Gastroesophageal sphincter (tissue), 3 donors: ENCODE results near the gene KCNN3.

Source experiments
- EP300 ChIP-seq: sonication (generic); formaldehyde crosslinking; IDR thresholded peaks from one replicate; pipeline ENCODE4 v1.6.1; 2017; ENCODE audit warnings: antibody characterized with exemption, mild to moderate bottlenecking
- POLR2A ChIP-seq, 2 donors: fragments of 450-650 bp; IDR thresholded peaks; one replicate each; pipeline ENCODE4 v1.6.1; 2017; ENCODE audit warnings: antibody characterized with exemption in 2 of 2, mild to moderate bottlenecking in 2 of 2, moderate library complexity in 1 of 2
- POLR2AphosphoS5 ChIP-seq: sonication (generic); formaldehyde crosslinking; IDR thresholded peaks from one replicate; pipeline ENCODE4 v1.6.1; 2017; ENCODE audit warnings: antibody characterized with exemption
- TF ChIP-seq, protein P1 (sequence below), 4 experiments: fragments of 200-600 bp in 2 of 4; fragments of 450-650 bp in 2 of 4; sonication (generic) in 1 of 4; IDR thresholded peaks; one replicate each; pipeline ENCODE4 v1.5.1; 2017 to 2019; ENCODE audit warnings: antibody characterized with exemption in 4 of 4, mild to moderate bottlenecking in 2 of 4, moderate library complexity in 2 of 4

DNA sequence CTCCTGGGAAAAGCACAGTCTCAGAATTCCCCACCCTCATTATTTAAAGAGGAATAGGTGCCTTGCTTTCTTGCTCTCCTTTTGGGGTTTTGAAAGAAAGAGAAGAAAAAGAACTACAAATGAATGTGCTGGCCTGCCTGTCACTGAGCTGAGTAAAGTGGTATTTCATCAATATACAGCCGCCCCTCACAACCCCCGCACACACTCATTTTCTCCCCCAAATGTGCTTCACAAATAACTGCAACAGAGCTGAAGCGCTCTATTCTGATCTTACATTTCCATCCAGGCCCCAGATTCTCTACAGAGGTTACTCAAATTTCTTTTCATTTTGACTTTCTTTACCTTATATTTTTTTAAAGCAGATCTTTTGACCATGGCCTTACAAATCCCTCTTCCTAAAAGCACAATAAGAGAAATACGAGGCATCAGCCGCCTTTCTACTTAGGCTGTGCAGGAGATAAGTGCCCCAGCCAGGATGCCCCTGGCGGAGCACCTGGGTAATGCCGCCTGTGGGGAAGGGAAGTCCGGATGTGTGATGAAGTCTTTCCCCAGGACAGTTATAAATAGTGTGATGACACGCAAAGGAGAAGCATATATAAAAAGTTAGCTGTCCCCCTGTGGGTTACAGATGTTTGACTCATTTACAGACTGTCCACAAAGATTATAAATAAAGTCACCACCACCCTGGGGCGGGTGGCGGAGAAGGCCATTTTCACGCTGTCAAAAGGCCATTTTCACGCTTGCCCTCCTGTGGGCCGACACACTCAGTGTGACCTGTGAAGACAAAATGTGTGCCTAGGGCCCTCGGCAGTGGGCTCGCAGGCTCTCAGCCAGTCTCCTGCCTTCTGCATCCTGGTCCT lies 6.5 kb downstream of the KCNN3 start:
- TF ChIP-seq, protein P1, sequence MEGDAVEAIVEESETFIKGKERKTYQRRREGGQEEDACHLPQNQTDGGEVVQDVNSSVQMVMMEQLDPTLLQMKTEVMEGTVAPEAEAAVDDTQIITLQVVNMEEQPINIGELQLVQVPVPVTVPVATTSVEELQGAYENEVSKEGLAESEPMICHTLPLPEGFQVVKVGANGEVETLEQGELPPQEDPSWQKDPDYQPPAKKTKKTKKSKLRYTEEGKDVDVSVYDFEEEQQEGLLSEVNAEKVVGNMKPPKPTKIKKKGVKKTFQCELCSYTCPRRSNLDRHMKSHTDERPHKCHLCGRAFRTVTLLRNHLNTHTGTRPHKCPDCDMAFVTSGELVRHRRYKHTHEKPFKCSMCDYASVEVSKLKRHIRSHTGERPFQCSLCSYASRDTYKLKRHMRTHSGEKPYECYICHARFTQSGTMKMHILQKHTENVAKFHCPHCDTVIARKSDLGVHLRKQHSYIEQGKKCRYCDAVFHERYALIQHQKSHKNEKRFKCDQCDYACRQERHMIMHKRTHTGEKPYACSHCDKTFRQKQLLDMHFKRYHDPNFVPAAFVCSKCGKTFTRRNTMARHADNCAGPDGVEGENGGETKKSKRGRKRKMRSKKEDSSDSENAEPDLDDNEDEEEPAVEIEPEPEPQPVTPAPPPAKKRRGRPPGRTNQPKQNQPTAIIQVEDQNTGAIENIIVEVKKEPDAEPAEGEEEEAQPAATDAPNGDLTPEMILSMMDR (IDR thresholded peaks at IDR 0.05), result peak in 3 of 4 experiments; percentile 26 to 43 (median 41)
- TF ChIP-seq EP300, result no peak
- no peak for TF ChIP-seq POLR2A (IDR thresholded peaks at IDR 0.05)
- TF ChIP-seq POLR2AphosphoS5, result no peak
